ENCODE data around the gene MPC1. TPM values are rescaled to one million over a fixed set of nuclear protein-coding genes. Genes with fewer than 3 reads are reported as not detected.

MPC1 gene
- total RNA-seq, 4 donors from 2014 or later, result 35.4 to 63.6 (median 48.7) TPM

- 90 to 97% methylated on average over 8 of the region's 8 CpGs for WGBS, 2 donors
- no peak for DNase-seq (ENCODE audit: low spot score in 2 of 2)
- no peak overlapping the region for H3K4me3 ChIP-seq (ENCODE audit: low read depth, poor library complexity, severe bottlenecking)
- intact Hi-C loops (cut with DNase I; ENCODE audit: low total_unique reads), result no loop called here
- no peak for TF ChIP-seq CTCF (IDR thresholded peaks at IDR 0.05)
These were observed 38.5 kb downstream of the MPC1 start for GRCh38 chr6:166344240-166344639.

GRCh38 chr6:166343150-166343487 lies 39.6 kb downstream of the MPC1 start:
- H3K4me3 ChIP-seq (ENCODE audit: low read depth, poor library complexity, severe bottlenecking), result peak overlapping the region; percentile 97
- intact Hi-C loops (cut with DNase I; ENCODE audit: low total_unique reads), result no loop called here
- TF ChIP-seq POLR2A (IDR thresholded peaks at IDR 0.05), result no peak
- TF ChIP-seq CTCF (IDR thresholded peaks at IDR 0.05), result no peak
- 19 to 26% methylated on average over 3 of the region's 3 CpGs for WGBS, 2 donors
- DNase-seq (ENCODE audit: low spot score in 2 of 2), result no peak

GRCh38 chr6:166342349-166343149 lies 40.2 kb downstream of the MPC1 start, which contains the start of gene SFT2D1:
Gene SFT2D1 (minus strand): TSS chr6:166342545. CDS start chr6:166342481, 64 bp downstream.
- 1 to 2% methylated on average over 31 to 33 of the region's 73 CpGs for WGBS, 2 donors
- TF ChIP-seq CTCF (IDR thresholded peaks at IDR 0.05) (no peak), POLR2A (IDR thresholded peaks at IDR 0.05) (peak in 1 of 2 donors; percentile 76)
- peak within 1 kb of the TSS; percentile 97 for H3K4me3 ChIP-seq (ENCODE audit: low read depth, poor library complexity, severe bottlenecking)
- intact Hi-C loops (cut with DNase I; ENCODE audit: low total_unique reads), result no loop called here
- peak; percentile 77 to 96 for DNase-seq (ENCODE audit: low spot score in 2 of 2)

- WGBS, 2 donors, result 0% methylated on average over 16 of the region's 16 CpGs
- TF ChIP-seq CTCF (IDR thresholded peaks at IDR 0.05) (no peak), POLR2A (IDR thresholded peaks at IDR 0.05) (no peak)
- intact Hi-C loops (cut with DNase I; ENCODE audit: low total_unique reads), result no loop called here
- DNase-seq (ENCODE audit: low spot score in 2 of 2), result no peak
- H3K4me3 ChIP-seq (ENCODE audit: low read depth, poor library complexity, severe bottlenecking), result peak overlapping the region; percentile 97
These were observed 40.8 kb downstream of the MPC1 start for GRCh38 chr6:166341977-166342348.

- TF ChIP-seq CTCF (IDR thresholded peaks at IDR 0.05) (no peak), POLR2A (IDR thresholded peaks at IDR 0.05) (no peak)
- WGBS, 2 donors, result 25 to 26% methylated on average over 7 of the region's 7 CpGs
- DNase-seq (ENCODE audit: low spot score in 2 of 2), result no peak
- intact Hi-C loops (cut with DNase I; ENCODE audit: low total_unique reads), result no loop called here
- peak overlapping the region; percentile 97 for H3K4me3 ChIP-seq (ENCODE audit: low read depth, poor library complexity, severe bottlenecking)
These were observed 41.3 kb downstream of the MPC1 start for GRCh38 chr6:166341464-166341863.

GRCh38 chr6:166338854-166339253 lies 43.9 kb downstream of the MPC1 start:
- no peak for DNase-seq (ENCODE audit: low spot score in 2 of 2)
- TF ChIP-seq POLR2A (IDR thresholded peaks at IDR 0.05) (no peak), CTCF (IDR thresholded peaks at IDR 0.05) (no peak)
- no peak overlapping the region for H3K4me3 ChIP-seq (ENCODE audit: low read depth, poor library complexity, severe bottlenecking)
- intact Hi-C loops (cut with DNase I; ENCODE audit: low total_unique reads), result no loop called here
- WGBS, 2 donors, result 98 to 100% methylated on average over 9 of the region's 9 CpGs

Data from lower leg skin (tissue), 4 donors.